SH-SY5Y (cell line): Measurements from ENCODE around the gene NRAP.

Source experiments
- GATA2 ChIP-seq: IDR thresholded peaks from 2 replicates; pipeline ENCODE4 v1.6.1; 2011; ENCODE audit warnings: mild to moderate bottlenecking, low read depth, low read length
- GATA3 ChIP-seq: IDR thresholded peaks from 2 replicates; pipeline ENCODE4 v1.6.1; 2011; ENCODE audit warnings: low read depth, mild to moderate bottlenecking, low read length, moderate library complexity

DNA sequence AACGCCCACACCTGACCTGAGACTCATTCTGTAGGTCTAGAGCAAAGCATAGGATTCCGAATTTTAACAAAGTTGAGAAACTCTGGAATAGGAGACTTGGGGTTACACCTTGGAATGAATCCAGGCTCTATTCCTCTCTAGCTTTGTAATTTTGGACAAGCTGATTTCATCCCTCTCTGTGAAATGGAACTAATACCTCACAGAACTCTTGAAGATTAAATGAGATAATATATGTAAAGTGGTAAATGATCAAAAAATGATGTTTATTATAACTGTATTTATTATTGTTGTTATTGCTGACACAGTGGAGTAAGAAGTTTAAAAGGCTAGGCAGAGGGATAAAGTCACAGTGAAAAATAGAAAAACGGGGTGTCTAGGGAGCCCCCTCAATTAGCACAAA lies 48.2 kb upstream of the NRAP start:
- TF ChIP-seq GATA3 (no peak), GATA2 (no peak)
